Activated naive CD8-positive, alpha-beta T cell (primary cell): Measurements from ENCODE around the gene FAM156A.
"Not testable (repeated sequence)": the region's sequence is repeated elsewhere in the genome, so short reads cannot be mapped to it uniquely, and the experiment has no call there.

Experiments used
- H3K27ac Mint-ChIP-seq: one replicate; pipeline ENCODE4 v1.8.0; 2021; ENCODE audit warnings: mixed read lengths
- H3K27me3 Mint-ChIP-seq: one replicate; pipeline ENCODE4 v1.8.0; 2021; ENCODE audit warnings: mixed read lengths
- H3K36me3 Mint-ChIP-seq: one replicate; pipeline ENCODE4 v1.8.0; 2021; ENCODE audit warnings: mixed read lengths
- H3K4me1 Mint-ChIP-seq: one replicate; pipeline ENCODE4 v1.8.0; 2021; ENCODE audit warnings: low read depth, mixed read lengths
- H3K4me3 Mint-ChIP-seq: one replicate; pipeline ENCODE4 v1.8.0; 2021; ENCODE audit warnings: mild to moderate bottlenecking, mixed read lengths
- H3K9me3 Mint-ChIP-seq: one replicate; pipeline ENCODE4 v1.8.0; 2021; ENCODE audit warnings: low read depth, mixed read lengths

The FAM156A gene

DNA sequence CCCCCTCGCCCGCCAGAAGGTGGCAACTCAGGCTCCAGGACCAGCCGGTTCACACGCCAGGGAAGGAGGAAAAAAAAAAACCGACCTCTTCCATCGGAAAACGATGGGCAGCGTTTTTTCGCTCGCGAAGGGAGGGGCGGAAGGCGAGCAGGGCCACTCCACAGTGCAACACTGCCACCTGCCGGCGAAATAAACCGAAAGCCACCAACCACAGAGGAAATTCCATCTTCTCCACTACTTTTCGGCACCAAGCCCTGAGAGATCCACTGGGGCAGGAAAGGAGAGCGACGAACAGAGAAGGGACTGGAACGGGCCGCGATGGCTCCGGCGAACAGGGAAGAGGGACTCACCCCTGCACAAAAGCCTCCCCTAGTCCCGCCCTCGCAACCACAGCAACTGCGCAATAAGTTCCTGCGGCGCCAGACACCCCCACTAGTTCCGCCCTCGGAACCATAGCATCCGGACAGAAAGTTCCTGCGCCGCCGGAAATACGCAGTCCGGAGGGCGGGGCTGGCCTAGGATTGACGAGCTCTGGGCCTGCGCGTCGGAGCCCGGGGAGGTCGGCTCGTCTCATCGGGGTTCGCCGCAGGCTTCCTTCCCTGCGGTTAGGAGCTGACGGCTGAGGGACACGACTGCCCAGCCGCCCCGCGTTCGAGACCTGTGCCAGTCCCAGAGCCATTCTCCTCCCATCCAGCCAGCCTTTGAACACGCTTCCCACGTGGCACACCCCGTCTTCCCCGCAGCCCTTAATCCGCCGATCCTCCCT lies 23.4 kb downstream of the FAM156A start:
- H3K27me3 Mint-ChIP-seq = no peaks in the 10 kb centered on the region
- H3K27ac Mint-ChIP-seq = peak overlapping the region; percentile 98
- H3K36me3 Mint-ChIP-seq = no peaks in the 10 kb centered on the region
- no peaks in the 10 kb centered on the region for H3K9me3 Mint-ChIP-seq
- peak overlapping the region; percentile 97 for H3K4me3 Mint-ChIP-seq
- H3K4me1 Mint-ChIP-seq = peaks cover 9% of the 10 kb centered on the region

DNA sequence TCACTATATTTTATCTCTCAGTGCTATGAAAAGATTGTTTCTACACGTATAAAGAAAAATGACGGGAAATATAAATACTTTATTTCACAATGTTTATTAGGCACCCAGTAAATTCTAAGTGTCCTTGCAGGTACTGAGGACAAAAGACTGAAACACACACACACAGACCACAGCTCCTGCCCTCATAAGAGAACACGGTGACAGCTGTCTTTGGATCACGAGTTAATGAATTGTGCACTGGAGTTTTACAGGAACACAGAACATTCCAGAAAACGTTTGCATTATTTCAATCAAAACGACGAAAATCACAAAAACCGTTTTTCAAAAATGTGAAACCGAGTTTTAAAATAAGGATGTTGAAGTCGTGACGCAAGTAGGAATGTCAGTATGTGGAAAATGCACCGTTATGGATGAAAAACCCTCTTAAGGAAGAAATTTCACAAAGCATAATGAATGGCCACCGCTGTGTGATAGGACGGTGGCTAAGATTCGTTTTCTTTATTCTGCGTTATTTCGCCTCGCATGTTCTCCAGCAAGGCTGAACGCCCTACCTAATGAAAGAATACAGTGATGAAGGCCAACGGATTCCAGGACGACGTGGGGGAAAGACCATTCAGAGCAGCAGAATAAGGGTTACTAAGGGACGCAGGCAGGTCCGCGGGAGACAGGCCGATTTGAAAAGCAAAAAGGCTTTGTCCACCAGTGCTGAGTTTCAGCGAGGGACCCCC lies 24.2 kb downstream of the FAM156A start:
- Mint-ChIP-seq H3K27me3 (no peaks in the 10 kb centered on the region), H3K4me3 (peak overlapping the region; percentile 97), H3K36me3 (no peaks in the 10 kb centered on the region), H3K9me3 (no peaks in the 10 kb centered on the region), H3K27ac (peak overlapping the region; percentile 98), H3K4me1 (peaks cover 9% of the 10 kb centered on the region)

DNA sequence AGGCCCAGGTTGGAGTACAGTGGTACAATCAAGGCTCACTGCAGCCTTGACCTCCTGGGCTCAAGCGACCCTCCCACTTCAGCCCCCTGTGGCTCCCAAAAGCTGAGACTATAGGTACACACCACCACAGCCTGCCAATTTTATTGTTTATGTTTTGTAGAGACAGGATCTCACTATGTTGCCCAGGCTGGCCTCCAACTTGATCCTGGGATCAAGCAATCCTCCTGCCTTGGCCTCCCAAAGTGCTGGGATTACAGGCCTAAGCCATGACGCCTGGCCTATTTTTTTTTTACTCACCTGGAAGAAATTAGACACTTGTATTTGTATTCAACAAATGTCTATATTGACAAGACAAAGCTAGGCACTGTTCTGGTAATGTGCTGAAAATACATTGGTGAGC lies 25.1 kb downstream of the FAM156A start:
- Mint-ChIP-seq H3K36me3 (no peaks in the 10 kb centered on the region), H3K9me3 (no peaks in the 10 kb centered on the region), H3K4me3 (no peak overlapping the region), H3K4me1 (peaks cover 9% of the 10 kb centered on the region), H3K27me3 (no peaks in the 10 kb centered on the region), H3K27ac (no peak overlapping the region)

DNA sequence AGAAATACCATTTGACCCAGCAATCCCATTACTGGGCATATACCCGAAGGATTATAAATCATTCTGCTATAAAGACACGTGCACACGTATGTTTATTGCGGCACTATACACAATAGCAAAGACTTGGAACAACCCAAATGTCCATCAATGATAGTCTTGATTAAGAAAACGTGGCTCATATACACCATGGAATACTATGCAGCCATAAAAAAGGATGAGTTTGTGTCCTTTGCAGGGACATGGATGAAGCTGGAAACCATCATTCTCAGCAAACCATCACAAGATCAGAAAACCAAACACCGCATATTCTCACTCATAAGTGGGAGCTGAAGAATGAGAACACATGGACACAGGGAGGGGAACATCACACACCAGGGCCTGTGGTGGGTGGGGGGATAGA lies 28.1 kb downstream of the FAM156A start:
- H3K36me3 Mint-ChIP-seq, H3K27me3 Mint-ChIP-seq, H3K4me3 Mint-ChIP-seq: not testable (repeated sequence)

DNA sequence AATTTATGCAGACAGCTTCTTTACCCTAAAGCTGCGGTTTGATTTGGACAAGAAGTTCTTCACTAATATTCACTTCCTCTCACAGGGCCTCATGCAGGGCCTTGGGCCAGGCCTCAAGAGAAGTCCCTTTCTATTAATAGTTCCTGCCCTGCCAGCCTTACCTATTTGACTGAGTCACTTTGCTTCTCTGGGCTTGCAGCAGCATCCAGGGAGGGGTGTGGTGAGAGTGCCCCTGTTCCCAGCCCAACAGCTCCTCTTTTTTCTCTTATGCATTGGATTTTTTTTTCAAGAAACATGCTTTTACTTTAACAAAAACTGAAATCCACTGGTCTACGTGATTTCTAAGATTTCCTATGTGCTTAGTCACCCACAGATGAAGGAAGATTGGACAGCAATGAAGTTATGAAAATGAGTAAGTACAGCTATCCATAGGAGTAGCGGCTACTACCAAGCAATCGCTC lies 34.5 kb downstream of the FAM156A start:
- Mint-ChIP-seq H3K27ac (no peak overlapping the region), H3K36me3 (no peaks in the 10 kb centered on the region), H3K9me3 (no peaks in the 10 kb centered on the region), H3K4me1 (peaks cover 5% of the 10 kb centered on the region), H3K27me3 (no peaks in the 10 kb centered on the region), H3K4me3 (no peak overlapping the region)

More for the DNA sequence above, 28.1 kb downstream of the FAM156A start:
- H3K9me3 Mint-ChIP-seq, H3K4me1 Mint-ChIP-seq, H3K27ac Mint-ChIP-seq: not testable (repeated sequence)

DNA sequence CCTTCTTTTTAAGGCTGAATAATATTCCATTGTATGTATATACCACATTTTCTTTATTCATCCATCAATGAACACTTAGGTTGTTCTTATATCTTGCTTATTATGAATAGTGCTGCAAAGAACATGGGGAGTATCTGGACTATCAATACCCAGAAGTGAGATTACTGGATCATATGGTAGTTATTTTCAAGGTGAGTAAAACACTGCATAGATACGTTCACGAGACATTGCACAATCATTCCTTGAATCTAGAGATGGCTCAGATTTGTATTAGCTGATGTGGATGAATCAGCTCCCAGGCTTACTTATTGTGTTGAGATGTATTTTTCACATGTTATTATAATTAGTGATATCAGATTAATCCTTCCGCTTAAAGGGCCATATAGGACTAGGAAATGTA lies 43.6 kb downstream of the FAM156A start:
- not testable (repeated sequence) for H3K9me3 Mint-ChIP-seq, H3K36me3 Mint-ChIP-seq, H3K4me1 Mint-ChIP-seq, H3K4me3 Mint-ChIP-seq, H3K27me3 Mint-ChIP-seq, H3K27ac Mint-ChIP-seq

DNA sequence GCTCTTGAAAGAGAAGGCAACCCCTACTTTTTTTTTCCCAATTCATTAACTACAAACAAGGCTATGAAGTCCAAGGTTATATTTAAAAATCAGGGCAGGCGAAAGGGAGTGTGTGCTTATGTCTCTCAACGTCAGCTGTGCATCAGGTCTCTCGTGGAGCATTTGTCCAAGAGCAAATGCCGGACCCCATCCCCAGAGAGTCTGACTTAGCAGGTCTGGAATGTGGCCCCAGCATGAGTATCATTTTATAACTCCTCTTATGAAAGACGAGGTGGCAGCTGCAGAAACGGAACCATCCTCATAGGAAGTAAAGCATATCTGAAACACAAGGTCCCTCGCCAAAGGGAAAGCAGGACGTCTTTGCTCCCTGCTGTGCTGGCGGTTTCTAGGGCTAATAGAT lies 44.6 kb downstream of the FAM156A start:
- H3K9me3 Mint-ChIP-seq, H3K36me3 Mint-ChIP-seq, H3K4me3 Mint-ChIP-seq, H3K4me1 Mint-ChIP-seq, H3K27me3 Mint-ChIP-seq, H3K27ac Mint-ChIP-seq: not testable (repeated sequence)

DNA sequence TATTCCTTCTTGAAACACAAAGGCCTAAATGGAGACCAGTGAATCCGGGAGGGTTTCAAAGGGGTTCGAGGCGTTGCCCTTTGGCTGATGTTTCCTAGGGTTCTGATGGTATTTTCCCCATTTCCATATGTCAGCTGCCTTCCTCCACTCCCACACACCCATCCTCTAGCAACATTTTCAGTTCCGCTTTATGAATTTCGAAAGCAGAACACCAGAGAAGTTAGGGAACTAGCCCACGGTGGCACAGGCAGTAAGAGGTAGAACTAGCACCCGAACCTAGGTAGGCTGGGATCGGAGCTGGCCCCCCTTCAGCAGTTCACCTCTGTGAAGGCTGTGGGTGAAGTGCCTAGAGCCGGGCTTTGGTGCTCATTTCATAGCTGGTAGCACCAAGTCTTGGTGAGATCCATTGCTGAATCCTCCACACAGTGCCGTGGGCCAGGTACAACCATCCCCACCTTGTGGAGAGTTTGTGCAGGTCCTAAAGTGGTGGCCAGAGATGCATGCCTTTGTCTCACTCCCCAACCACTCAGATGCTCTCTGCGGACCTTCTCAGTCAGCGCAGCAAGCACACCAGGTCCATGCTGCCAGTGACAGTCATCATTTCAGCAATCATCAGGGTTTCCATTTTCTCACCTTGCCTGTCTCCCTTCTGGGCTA lies 48.9 kb downstream of the FAM156A start:
- H3K36me3 Mint-ChIP-seq, H3K4me3 Mint-ChIP-seq, H3K27me3 Mint-ChIP-seq, H3K27ac Mint-ChIP-seq, H3K4me1 Mint-ChIP-seq, H3K9me3 Mint-ChIP-seq: not testable (repeated sequence)

DNA sequence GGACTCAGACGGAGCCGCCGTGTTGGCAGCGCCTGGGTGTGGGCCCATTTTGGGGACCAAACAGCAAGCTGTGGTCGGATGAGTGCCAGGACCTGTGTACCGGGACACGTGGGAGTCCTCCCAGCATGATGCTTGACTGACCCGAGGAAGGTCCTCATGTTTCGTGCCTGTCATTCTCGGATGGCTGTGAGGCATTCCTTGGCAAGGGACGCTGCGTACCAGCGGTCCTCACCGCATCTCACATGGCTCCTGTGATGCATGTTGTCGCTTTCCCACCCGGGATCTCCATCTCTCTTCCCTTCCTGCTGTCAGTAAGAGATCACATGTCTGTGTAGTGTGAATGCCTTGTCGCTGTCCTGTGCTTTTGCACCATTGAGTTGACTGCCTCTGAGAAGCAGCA lies 50.4 kb downstream of the FAM156A start:
- H3K27me3 Mint-ChIP-seq, H3K4me3 Mint-ChIP-seq, H3K36me3 Mint-ChIP-seq, H3K4me1 Mint-ChIP-seq, H3K9me3 Mint-ChIP-seq, H3K27ac Mint-ChIP-seq: not testable (repeated sequence)

DNA sequence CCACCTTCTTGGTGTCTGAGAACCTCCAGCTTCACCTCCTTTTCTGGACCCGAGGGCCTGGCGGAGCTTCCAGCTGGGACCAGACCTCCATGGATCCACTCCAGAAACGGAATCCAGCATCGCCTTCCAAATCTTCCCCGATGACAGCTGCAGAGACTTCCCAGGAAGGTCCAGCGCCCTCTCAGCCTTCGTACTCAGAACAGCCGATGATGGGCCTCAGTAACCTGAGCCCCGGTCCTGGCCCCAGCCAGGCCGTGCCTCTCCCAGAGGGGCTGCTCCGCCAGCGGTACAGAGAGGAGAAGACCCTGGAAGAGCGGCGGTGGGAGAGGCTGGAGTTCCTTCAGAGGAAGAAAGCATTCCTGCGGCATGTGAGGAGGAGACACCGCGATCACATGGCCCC lies 51.2 kb downstream of the FAM156A start:
- H3K36me3 Mint-ChIP-seq, H3K4me3 Mint-ChIP-seq, H3K9me3 Mint-ChIP-seq, H3K27me3 Mint-ChIP-seq, H3K27ac Mint-ChIP-seq, H3K4me1 Mint-ChIP-seq: not testable (repeated sequence)

DNA sequence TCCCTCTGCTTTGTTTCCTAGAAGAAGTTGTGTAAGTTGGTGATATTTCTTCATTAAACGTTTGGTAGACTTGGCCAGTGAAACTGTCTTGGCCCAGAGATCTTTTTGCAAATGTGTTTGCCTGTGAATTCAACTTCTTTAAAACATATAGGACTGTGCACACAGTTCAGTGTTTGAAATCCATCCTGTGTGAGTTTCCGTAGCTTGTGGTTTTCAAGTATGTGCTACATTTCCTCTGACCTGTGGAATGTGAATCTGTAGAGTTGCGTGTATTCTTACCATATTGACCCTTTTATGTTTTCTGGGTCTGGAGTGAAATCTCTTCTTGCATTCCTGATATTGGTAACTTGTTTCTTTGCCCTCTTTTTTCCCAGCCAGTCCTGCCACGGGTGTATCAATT lies 52.2 kb downstream of the FAM156A start:
- H3K4me3 Mint-ChIP-seq, H3K36me3 Mint-ChIP-seq, H3K27ac Mint-ChIP-seq: not testable (repeated sequence)

DNA sequence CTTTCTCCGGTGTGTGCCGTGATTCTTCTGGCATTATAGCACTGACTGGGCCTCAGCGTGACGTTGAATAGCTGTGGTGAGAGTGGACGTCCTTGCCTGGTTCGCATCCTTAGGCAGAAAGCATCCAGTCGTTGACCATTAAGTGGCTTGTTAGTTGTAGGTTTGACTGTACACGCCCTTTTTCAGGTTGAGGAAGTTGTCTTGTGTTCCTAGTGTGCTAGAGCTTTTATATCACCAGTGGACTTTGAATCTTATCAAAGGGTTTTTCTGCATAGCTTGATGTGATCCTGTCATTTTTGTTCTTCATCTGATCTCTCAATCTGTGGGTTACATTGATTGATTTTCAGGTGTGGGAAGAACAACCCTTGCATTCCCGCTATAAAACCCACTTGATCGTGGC lies 52.8 kb downstream of the FAM156A start:
- H3K27me3 Mint-ChIP-seq, H3K36me3 Mint-ChIP-seq, H3K4me3 Mint-ChIP-seq, H3K27ac Mint-ChIP-seq, H3K4me1 Mint-ChIP-seq, H3K9me3 Mint-ChIP-seq: not testable (repeated sequence)

More for the DNA sequence above, 52.2 kb downstream of the FAM156A start:
- not testable (repeated sequence) for H3K27me3 Mint-ChIP-seq, H3K9me3 Mint-ChIP-seq, H3K4me1 Mint-ChIP-seq
